Measurements from ENCODE around the gene ACAD11.

DNA sequence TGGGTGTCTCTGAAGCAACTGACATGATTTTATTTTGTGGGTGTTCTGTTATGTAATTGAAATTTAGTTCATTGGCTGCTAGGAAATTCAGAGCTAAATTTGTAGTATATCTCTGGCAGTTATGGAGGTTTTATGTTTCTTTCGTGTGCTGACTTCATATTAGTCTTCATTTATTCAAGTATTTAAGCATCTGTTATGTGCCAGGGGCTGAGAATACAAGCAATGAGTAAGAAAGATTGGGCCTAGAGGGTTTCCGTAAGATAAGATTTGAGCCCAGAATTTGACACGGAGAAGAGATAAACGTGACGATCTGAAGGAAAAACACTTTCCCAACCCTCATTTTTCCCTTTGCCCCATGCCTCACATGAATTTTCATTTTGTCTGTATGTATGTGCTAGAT, 137.7 kb downstream of the ACAD11 start:
- TF ChIP-seq, protein P1, sequence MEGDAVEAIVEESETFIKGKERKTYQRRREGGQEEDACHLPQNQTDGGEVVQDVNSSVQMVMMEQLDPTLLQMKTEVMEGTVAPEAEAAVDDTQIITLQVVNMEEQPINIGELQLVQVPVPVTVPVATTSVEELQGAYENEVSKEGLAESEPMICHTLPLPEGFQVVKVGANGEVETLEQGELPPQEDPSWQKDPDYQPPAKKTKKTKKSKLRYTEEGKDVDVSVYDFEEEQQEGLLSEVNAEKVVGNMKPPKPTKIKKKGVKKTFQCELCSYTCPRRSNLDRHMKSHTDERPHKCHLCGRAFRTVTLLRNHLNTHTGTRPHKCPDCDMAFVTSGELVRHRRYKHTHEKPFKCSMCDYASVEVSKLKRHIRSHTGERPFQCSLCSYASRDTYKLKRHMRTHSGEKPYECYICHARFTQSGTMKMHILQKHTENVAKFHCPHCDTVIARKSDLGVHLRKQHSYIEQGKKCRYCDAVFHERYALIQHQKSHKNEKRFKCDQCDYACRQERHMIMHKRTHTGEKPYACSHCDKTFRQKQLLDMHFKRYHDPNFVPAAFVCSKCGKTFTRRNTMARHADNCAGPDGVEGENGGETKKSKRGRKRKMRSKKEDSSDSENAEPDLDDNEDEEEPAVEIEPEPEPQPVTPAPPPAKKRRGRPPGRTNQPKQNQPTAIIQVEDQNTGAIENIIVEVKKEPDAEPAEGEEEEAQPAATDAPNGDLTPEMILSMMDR (IDR thresholded peaks at IDR 0.05): no peak
- no peak for TF ChIP-seq POLR2A (IDR thresholded peaks at IDR 0.05)
